ENCODE results near the gene OSCP1.

OSCP1 gene

GRCh38 chr1:36450919-36451305 lies 661 bp upstream of the OSCP1 start:
- peak overlapping the region; percentile 88 for H3K4me3 ChIP-seq (ENCODE audit: low read length)
- H3F3A ChIP-seq (ENCODE audit: control insufficient read depth, insufficient read depth) = peaks cover 12% of the 10 kb centered on the region
- peaks cover 20% of the 10 kb centered on the region for H3K36me3 ChIP-seq (ENCODE audit: control insufficient read depth, low read length)
- H3K4me2 ChIP-seq (ENCODE audit: low read length) = peak overlapping the region; percentile 73
- no peaks in the 10 kb centered on the region for H3K79me2 ChIP-seq (ENCODE audit: control insufficient read depth, low read length)
- no peaks in the 10 kb centered on the region for H4K20me1 ChIP-seq (ENCODE audit: control insufficient read depth, insufficient read depth, low read depth, low read length)
- H3K27me3 ChIP-seq (ENCODE audit: control insufficient read depth, low read length) = no peaks in the 10 kb centered on the region
- TF ChIP-seq EZH2phosphoT487 (IDR thresholded peaks at IDR 0.05; ENCODE audit: borderline replicate concordance, low read length) (no peak), CTCF (IDR thresholded peaks at IDR 0.05; ENCODE audit: low read depth, low read length, poor library complexity, severe bottlenecking) (no peak)
- no peaks in the 10 kb centered on the region for H3K9me2 ChIP-seq (replicated peaks; ENCODE audit: control insufficient read depth, low read length)
- H3K4me1 ChIP-seq (ENCODE audit: control insufficient read depth, low read length) = peaks cover 12% of the 10 kb centered on the region
- peak overlapping the region; percentile 41 for H3K27ac ChIP-seq (ENCODE audit: low read depth, low read length)
- H3K9me3 ChIP-seq (ENCODE audit: control insufficient read depth, insufficient read depth, low read length) = no peaks in the 10 kb centered on the region

GRCh38 chr1:36448530-36449056 lies 1.7 kb downstream of the OSCP1 start:
- Histone ChIP-seq H3K4me3 (ENCODE audit: low read length) (no peak overlapping the region), H3K4me2 (ENCODE audit: low read length) (no peak overlapping the region), H3K27me3 (ENCODE audit: control insufficient read depth, low read length) (no peaks in the 10 kb centered on the region), H3K9me2 (replicated peaks; ENCODE audit: control insufficient read depth, low read length) (no peaks in the 10 kb centered on the region), H3K4me1 (ENCODE audit: control insufficient read depth, low read length) (peaks cover 12% of the 10 kb centered on the region), H3K79me2 (ENCODE audit: control insufficient read depth, low read length) (no peaks in the 10 kb centered on the region), H3K36me3 (ENCODE audit: control insufficient read depth, low read length) (no peaks in the 10 kb centered on the region), H3K9me3 (ENCODE audit: control insufficient read depth, insufficient read depth, low read length) (no peaks in the 10 kb centered on the region), H3F3A (ENCODE audit: control insufficient read depth, insufficient read depth) (peaks cover 5% of the 10 kb centered on the region; the same call in 1 of the 2 replicates), H3K27ac (ENCODE audit: low read depth, low read length) (no peak overlapping the region), H4K20me1 (ENCODE audit: control insufficient read depth, insufficient read depth, low read depth, low read length) (no peaks in the 10 kb centered on the region)
- no peak for TF ChIP-seq CTCF (IDR thresholded peaks at IDR 0.05; ENCODE audit: low read depth, low read length, poor library complexity, severe bottlenecking)
- no peak for TF ChIP-seq EZH2phosphoT487 (IDR thresholded peaks at IDR 0.05; ENCODE audit: borderline replicate concordance, low read length)

- H3K27ac ChIP-seq (ENCODE audit: low read depth, low read length) = no peak overlapping the region
- no peaks in the 10 kb centered on the region for H3K79me2 ChIP-seq (ENCODE audit: control insufficient read depth, low read length)
- H3F3A ChIP-seq (ENCODE audit: control insufficient read depth, insufficient read depth) = 0 out of 2 replicates have a peak, but pooled peaks cover 3% of the 10 kb centered on the region
- no peaks in the 10 kb centered on the region for H3K9me3 ChIP-seq (ENCODE audit: control insufficient read depth, insufficient read depth, low read length)
- no peak overlapping the region for H3K4me2 ChIP-seq (ENCODE audit: low read length)
- no peak overlapping the region for H3K4me3 ChIP-seq (ENCODE audit: low read length)
- no peaks in the 10 kb centered on the region for H3K27me3 ChIP-seq (ENCODE audit: control insufficient read depth, low read length)
- peaks cover 12% of the 10 kb centered on the region for H3K4me1 ChIP-seq (ENCODE audit: control insufficient read depth, low read length)
- H3K36me3 ChIP-seq (ENCODE audit: control insufficient read depth, low read length) = no peaks in the 10 kb centered on the region
- no peaks in the 10 kb centered on the region for H3K9me2 ChIP-seq (replicated peaks; ENCODE audit: control insufficient read depth, low read length)
- H4K20me1 ChIP-seq (ENCODE audit: control insufficient read depth, insufficient read depth, low read depth, low read length) = no peaks in the 10 kb centered on the region
- TF ChIP-seq EZH2phosphoT487 (IDR thresholded peaks at IDR 0.05; ENCODE audit: borderline replicate concordance, low read length) = no peak
Observed at GRCh38 chr1:36447450-36447849, 2.8 kb downstream of the OSCP1 start.

GRCh38 chr1:36446746-36447145 lies 3.5 kb downstream of the OSCP1 start:
- H3K9me2 ChIP-seq (replicated peaks; ENCODE audit: control insufficient read depth, low read length) = no peaks in the 10 kb centered on the region
- peaks cover 12% of the 10 kb centered on the region for H3K4me1 ChIP-seq (ENCODE audit: control insufficient read depth, low read length)
- no peaks in the 10 kb centered on the region for H3K79me2 ChIP-seq (ENCODE audit: control insufficient read depth, low read length)

More at GRCh38 chr1:36446746-36447145, 3.5 kb downstream of the OSCP1 start:
- Histone ChIP-seq H3F3A (ENCODE audit: control insufficient read depth, insufficient read depth) (0 out of 2 replicates have a peak, but pooled peaks cover 3% of the 10 kb centered on the region), H3K27me3 (ENCODE audit: control insufficient read depth, low read length) (no peaks in the 10 kb centered on the region), H3K4me3 (ENCODE audit: low read length) (no peak overlapping the region), H3K4me2 (ENCODE audit: low read length) (no peak overlapping the region), H3K36me3 (ENCODE audit: control insufficient read depth, low read length) (no peaks in the 10 kb centered on the region), H3K27ac (ENCODE audit: low read depth, low read length) (no peak overlapping the region), H4K20me1 (ENCODE audit: control insufficient read depth, insufficient read depth, low read depth, low read length) (no peaks in the 10 kb centered on the region), H3K9me3 (ENCODE audit: control insufficient read depth, insufficient read depth, low read length) (no peaks in the 10 kb centered on the region)
- TF ChIP-seq EZH2phosphoT487 (IDR thresholded peaks at IDR 0.05; ENCODE audit: borderline replicate concordance, low read length) (no peak), CTCF (IDR thresholded peaks at IDR 0.05; ENCODE audit: low read depth, low read length, poor library complexity, severe bottlenecking) (no peak)

Data from DOHH2 (cell line).